BLaER1 (cell line): ENCODE data around the gene APBB1IP.

Experiments
- H3K27ac ChIP-seq: shearing (Covaris generic); formaldehyde crosslinking; 2 replicates; pipeline ENCODE4 v1.8.1; 2022
- H3K27me3 ChIP-seq: shearing (Covaris generic); formaldehyde crosslinking; 2 replicates; pipeline ENCODE4 v1.8.1; 2022
- H3K36me3 ChIP-seq: shearing (Covaris generic); formaldehyde crosslinking; 2 replicates; pipeline ENCODE4 v1.8.1; 2022
- H3K4me1 ChIP-seq: shearing (Covaris generic); formaldehyde crosslinking; 2 replicates; pipeline ENCODE4 v1.8.1; 2022
- H3K4me2 ChIP-seq: shearing (Covaris generic); formaldehyde crosslinking; 2 replicates; pipeline ENCODE4 v1.8.1; 2022
- H3K4me3 ChIP-seq: shearing (Covaris generic); formaldehyde crosslinking; 2 replicates; pipeline ENCODE4 v1.8.1; 2022
- H3K9ac ChIP-seq: shearing (Covaris generic); formaldehyde crosslinking; 2 replicates; pipeline ENCODE4 v1.8.1; 2022
- H3K9me3 ChIP-seq: shearing (Covaris generic); formaldehyde crosslinking; 2 replicates; pipeline ENCODE4 v1.8.1; 2022
- H4K20me1 ChIP-seq: shearing (Covaris generic); formaldehyde crosslinking; 2 replicates; pipeline ENCODE4 v1.8.1; 2022
- Cebpa-rat ChIP-seq: shearing (Covaris generic); IDR thresholded peaks from 2 replicates; pipeline ENCODE4 v1.8.1; 2022

APBB1IP gene

GRCh38 chr10:26543567-26544306 lies 105.6 kb downstream of the APBB1IP start:
- H3K27me3 ChIP-seq: no peaks in the 10 kb centered on the region
- H3K27ac ChIP-seq: no peak overlapping the region
- TF ChIP-seq Cebpa-rat: no peak
- no peak overlapping the region for H3K9ac ChIP-seq
- no peaks in the 10 kb centered on the region for H3K4me1 ChIP-seq
- H4K20me1 ChIP-seq: peaks cover 64% of the 10 kb centered on the region
- no peak overlapping the region for H3K4me2 ChIP-seq
- H3K9me3 ChIP-seq: no peaks in the 10 kb centered on the region
- H3K4me3 ChIP-seq: no peak overlapping the region
- peaks cover 93% of the 10 kb centered on the region for H3K36me3 ChIP-seq

- no peak overlapping the region for H3K9ac ChIP-seq
- no peaks in the 10 kb centered on the region for H3K27me3 ChIP-seq
- no peak for TF ChIP-seq Cebpa-rat
- no peak overlapping the region for H3K4me2 ChIP-seq
- no peaks in the 10 kb centered on the region for H3K4me1 ChIP-seq
- no peak overlapping the region for H3K27ac ChIP-seq
- no peak overlapping the region for H3K4me3 ChIP-seq
- H3K9me3 ChIP-seq: 0 out of 2 replicates have a peak, but pooled peaks cover 1% of the 10 kb centered on the region
- H4K20me1 ChIP-seq: peaks cover 74% of the 10 kb centered on the region
- H3K36me3 ChIP-seq: peaks cover 90% of the 10 kb centered on the region
These were observed 106.8 kb downstream of the APBB1IP start for GRCh38 chr10:26544932-26545331.

- Histone ChIP-seq H3K9ac (no peak overlapping the region), H4K20me1 (peaks cover 95% of the 10 kb centered on the region), H3K27ac (no peak overlapping the region), H3K36me3 (peaks cover 92% of the 10 kb centered on the region), H3K4me1 (no peaks in the 10 kb centered on the region), H3K4me3 (no peak overlapping the region), H3K4me2 (no peak overlapping the region), H3K9me3 (0 out of 2 replicates have a peak, but pooled peaks cover 2% of the 10 kb centered on the region), H3K27me3 (no peaks in the 10 kb centered on the region)
- TF ChIP-seq Cebpa-rat: no peak
These were observed 112.8 kb downstream of the APBB1IP start for GRCh38 chr10:26550774-26551526.

- H4K20me1 ChIP-seq: peaks cover 97% of the 10 kb centered on the region
- 0 out of 2 replicates have a peak, but pooled peaks cover 2% of the 10 kb centered on the region for H3K9me3 ChIP-seq
- H3K4me2 ChIP-seq: no peak overlapping the region
- no peak overlapping the region for H3K4me3 ChIP-seq
- TF ChIP-seq Cebpa-rat: no peak
- H3K27me3 ChIP-seq: no peaks in the 10 kb centered on the region
- peaks cover 96% of the 10 kb centered on the region for H3K36me3 ChIP-seq
- H3K4me1 ChIP-seq: no peaks in the 10 kb centered on the region
- no peak overlapping the region for H3K9ac ChIP-seq
- no peak overlapping the region for H3K27ac ChIP-seq
These were observed 116.1 kb downstream of the APBB1IP start for GRCh38 chr10:26554246-26554645.

- TF ChIP-seq Cebpa-rat: no peak; the same call in 1 of the 2 replicates
- Histone ChIP-seq H3K27me3 (no peaks in the 10 kb centered on the region), H3K27ac (no peak overlapping the region), H3K9ac (no peak overlapping the region), H3K4me2 (no peak overlapping the region), H3K36me3 (peaks cover 100% of the 10 kb centered on the region), H3K4me3 (no peak overlapping the region), H3K4me1 (no peaks in the 10 kb centered on the region), H4K20me1 (peaks cover 81% of the 10 kb centered on the region), H3K9me3 (no peaks in the 10 kb centered on the region)
These were observed 117.7 kb downstream of the APBB1IP start for GRCh38 chr10:26555719-26556368.

- no peaks in the 10 kb centered on the region for H3K4me1 ChIP-seq
- TF ChIP-seq Cebpa-rat: no peak
- H3K36me3 ChIP-seq: peaks cover 100% of the 10 kb centered on the region
- no peak overlapping the region for H3K27ac ChIP-seq
- H3K27me3 ChIP-seq: no peaks in the 10 kb centered on the region
- no peak overlapping the region for H3K4me3 ChIP-seq
- no peak overlapping the region for H3K4me2 ChIP-seq
- H4K20me1 ChIP-seq: peaks cover 70% of the 10 kb centered on the region
- no peak overlapping the region for H3K9ac ChIP-seq
- no peaks in the 10 kb centered on the region for H3K9me3 ChIP-seq
These were observed 118.9 kb downstream of the APBB1IP start for GRCh38 chr10:26556748-26557640.

GRCh38 chr10:26557641-26558014 lies 119.5 kb downstream of the APBB1IP start:
- Histone ChIP-seq H3K4me1 (no peaks in the 10 kb centered on the region), H3K9ac (no peak overlapping the region), H3K27me3 (no peaks in the 10 kb centered on the region), H3K4me3 (no peak overlapping the region), H3K9me3 (no peaks in the 10 kb centered on the region), H3K27ac (no peak overlapping the region), H4K20me1 (peaks cover 64% of the 10 kb centered on the region), H3K36me3 (peaks cover 100% of the 10 kb centered on the region), H3K4me2 (no peak overlapping the region)
- TF ChIP-seq Cebpa-rat: no peak

- Histone ChIP-seq H3K4me2 (no peak overlapping the region), H3K27ac (no peak overlapping the region), H3K27me3 (no peaks in the 10 kb centered on the region), H3K36me3 (peaks cover 100% of the 10 kb centered on the region), H3K4me3 (no peak overlapping the region), H4K20me1 (peaks cover 24% of the 10 kb centered on the region), H3K4me1 (no peaks in the 10 kb centered on the region), H3K9ac (no peak overlapping the region), H3K9me3 (peaks cover 32% of the 10 kb centered on the region)
- TF ChIP-seq Cebpa-rat: no peak
These were observed 128.6 kb downstream of the APBB1IP start for GRCh38 chr10:26566525-26567350.
